Tibial nerve (tissue), 4 donors: ENCODE measurements around the gene CREB3L1. TPM values are rescaled to one million over a fixed set of nuclear protein-coding genes. Genes with fewer than 3 reads are reported as not detected.

Source experiments
- DNase-seq, 2 donors: peaks; one replicate each; pipeline ENCODE4 v3.0.0-alpha.2; 2019; ENCODE audit warnings: low spot score in 2 of 2
- H3K27ac ChIP-seq, 4 donors: fragments of 200-600 bp; sonication (generic) in 3 of 4; one replicate each; pipeline ENCODE4 v1.5.1; 2017 to 2019; ENCODE audit warnings: mild to moderate bottlenecking in 1 of 4
- H3K27me3 ChIP-seq, 2 donors: fragments of 200-600 bp; sonication (generic) in 1 of 2; one replicate each; pipeline versions ENCODE4 v1.5.1 to v1.6.0; 2017 to 2019
- H3K36me3 ChIP-seq, 3 donors: fragments of 200-600 bp; sonication (generic); one replicate each; pipeline ENCODE4 v1.5.1; 2018 to 2019
- H3K4me1 ChIP-seq, 4 donors: fragments of 200-600 bp; sonication (generic) in 3 of 4; one replicate each; pipeline ENCODE4 v1.5.1; 2017 to 2019
- H3K4me3 ChIP-seq, 4 donors: fragments of 200-600 bp; sonication (generic) in 3 of 4; one replicate each; pipeline ENCODE4 v1.5.1; 2017 to 2019; ENCODE audit warnings: mild to moderate bottlenecking in 1 of 4, moderate library complexity in 1 of 4
- H3K9me3 ChIP-seq, 4 donors: fragments of 200-600 bp; sonication (generic) in 3 of 4; one replicate each; pipeline ENCODE4 v1.5.1; 2017 to 2019
- CTCF ChIP-seq, 5 experiments: fragments of 200-600 bp in 3 of 5; fragments of 450-650 bp in 2 of 5; sonication (generic) in 3 of 5; IDR thresholded peaks; one replicate each; pipeline ENCODE4 v1.5.1; 2016 to 2019; ENCODE audit warnings: antibody characterized with exemption in 5 of 5, mild to moderate bottlenecking in 3 of 5, moderate library complexity in 2 of 5
- EP300 ChIP-seq, 2 donors: sonication (generic); formaldehyde crosslinking; IDR thresholded peaks; one replicate each; pipeline ENCODE4 v1.6.1; 2017; ENCODE audit warnings: antibody characterized with exemption in 2 of 2, mild to moderate bottlenecking in 1 of 2
- POLR2A ChIP-seq, 2 donors: fragments of 450-650 bp; IDR thresholded peaks; one replicate each; pipeline ENCODE4 v1.6.1; 2017; ENCODE audit warnings: antibody characterized with exemption in 2 of 2, mild to moderate bottlenecking in 2 of 2, moderate library complexity in 2 of 2
- WGBS, 2 donors: methylation state at CpG; one replicate each; pipeline ENCODE4 v1.1.5; 2018; 5-methylcytosine and 5-hydroxymethylcytosine counted together
- total RNA-seq, 4 donors: library from RNA; depleted of rRNA; stranded (reverse); fragments of >200 nt; gene quantifications; one replicate each; pipeline ENCODE4 v1.1.0, GENCODE V29; 2016

Gene CREB3L1
- total RNA-seq, 4 donors from 2014 or later, result 2.0 to 6.9 (median 3.4) TPM

- TF ChIP-seq POLR2A (IDR thresholded peaks at IDR 0.05) (no peak), CTCF (IDR thresholded peaks at IDR 0.05) (no peak), EP300 (IDR thresholded peaks at IDR 0.05) (no peak)
- Histone ChIP-seq H3K9me3 (no peaks in the 10 kb centered on the region), H3K4me1 (no peaks in the 10 kb centered on the region), H3K36me3 (no peaks in the 10 kb centered on the region), H3K4me3 (no peak overlapping the region), H3K27ac (no peak overlapping the region), H3K27me3 (no peaks in the 10 kb centered on the region)
- 92 to 93% methylated on average over 3 of the region's 3 CpGs for WGBS, 2 donors
- no peak for DNase-seq
Measured at GRCh38 chr11:46263120-46263519, 14.3 kb upstream of the CREB3L1 start.

GRCh38 chr11:46264030-46264429 lies 13.4 kb upstream of the CREB3L1 start:
- no peaks in the 10 kb centered on the region for H3K4me1 ChIP-seq
- no peaks in the 10 kb centered on the region for H3K36me3 ChIP-seq
- no peaks in the 10 kb centered on the region for H3K27me3 ChIP-seq
- H3K4me3 ChIP-seq, result no peak overlapping the region
- no peak for DNase-seq
- 94 to 97% methylated on average over 4 of the region's 4 CpGs for WGBS, 2 donors
- TF ChIP-seq CTCF (IDR thresholded peaks at IDR 0.05), result no peak
- TF ChIP-seq EP300 (IDR thresholded peaks at IDR 0.05), result no peak
- TF ChIP-seq POLR2A (IDR thresholded peaks at IDR 0.05), result no peak
- H3K27ac ChIP-seq, result no peak overlapping the region
- no peaks in the 10 kb centered on the region for H3K9me3 ChIP-seq

- Histone ChIP-seq H3K27ac (no peak overlapping the region), H3K27me3 (no peaks in the 10 kb centered on the region), H3K4me3 (no peak overlapping the region), H3K36me3 (no peaks in the 10 kb centered on the region), H3K9me3 (no peaks in the 10 kb centered on the region), H3K4me1 (no peaks in the 10 kb centered on the region)
- TF ChIP-seq POLR2A (IDR thresholded peaks at IDR 0.05) (no peak), CTCF (IDR thresholded peaks at IDR 0.05) (no peak), EP300 (IDR thresholded peaks at IDR 0.05) (no peak)
- no peak for DNase-seq
- 59 to 65% methylated on average over 9 of the region's 9 CpGs for WGBS, 2 donors
Measured at GRCh38 chr11:46264976-46265375, 12.5 kb upstream of the CREB3L1 start.

- H3K9me3 ChIP-seq, result no peaks in the 10 kb centered on the region
- no peak for DNase-seq
- no peak overlapping the region for H3K4me3 ChIP-seq
- no peaks in the 10 kb centered on the region for H3K4me1 ChIP-seq
- no peaks in the 10 kb centered on the region for H3K27me3 ChIP-seq
- H3K36me3 ChIP-seq, result no peaks in the 10 kb centered on the region
- H3K27ac ChIP-seq, result no peak overlapping the region
- no peak for TF ChIP-seq POLR2A (IDR thresholded peaks at IDR 0.05)
- TF ChIP-seq EP300 (IDR thresholded peaks at IDR 0.05), result no peak
- TF ChIP-seq CTCF (IDR thresholded peaks at IDR 0.05), result no peak
- 78 to 81% methylated on average over 7 of the region's 7 CpGs for WGBS, 2 donors
Measured at GRCh38 chr11:46265764-46266163, 11.7 kb upstream of the CREB3L1 start.

- H3K4me3 ChIP-seq, result no peak overlapping the region
- no peak for TF ChIP-seq POLR2A (IDR thresholded peaks at IDR 0.05)
- H3K4me1 ChIP-seq, result peaks cover 0 to 14% (median 6%) of the 10 kb centered on the region in 4 donors
- no peak for DNase-seq
- no peak overlapping the region for H3K27ac ChIP-seq
- no peaks in the 10 kb centered on the region for H3K27me3 ChIP-seq
- H3K9me3 ChIP-seq, result no peaks in the 10 kb centered on the region
- H3K36me3 ChIP-seq, result no peaks in the 10 kb centered on the region
Measured at GRCh38 chr11:46267930-46268329, 9.5 kb upstream of the CREB3L1 start.

GRCh38 chr11:46270684-46271083 lies 6.8 kb upstream of the CREB3L1 start:
- Histone ChIP-seq H3K27ac (no peak overlapping the region), H3K4me1 (peaks cover 0 to 36% (median 14%) of the 10 kb centered on the region in 4 donors), H3K9me3 (no peaks in the 10 kb centered on the region), H3K4me3 (no peak overlapping the region), H3K27me3 (no peaks in the 10 kb centered on the region), H3K36me3 (no peaks in the 10 kb centered on the region)
- TF ChIP-seq CTCF (IDR thresholded peaks at IDR 0.05) (no peak), POLR2A (IDR thresholded peaks at IDR 0.05) (no peak), EP300 (IDR thresholded peaks at IDR 0.05) (no peak)
- DNase-seq, result no peak
- 60 to 81% methylated on average over 5 of the region's 5 CpGs for WGBS, 2 donors
